ENCODE measurements around the gene WWOX. TPM values are rescaled to one million over a fixed set of nuclear protein-coding genes. Genes with fewer than 3 reads are reported as not detected.

WWOX gene
- total RNA-seq, 1 donor from 2014 or later: 18.6 TPM

GRCh38 chr16:78217276-78217675, 117.8 kb downstream of the WWOX start:
- Mint-ChIP-seq H3K36me3 (ENCODE audit: low read depth, unreplicated experiment) (no peaks in the 10 kb centered on the region), H3K27me3 (ENCODE audit: unreplicated experiment) (peaks cover 4% of the 10 kb centered on the region), H3K27ac (ENCODE audit: unreplicated experiment) (no peak overlapping the region), H3K4me1 (ENCODE audit: unreplicated experiment) (peaks cover 21% of the 10 kb centered on the region), H3K4me3 (ENCODE audit: unreplicated experiment) (no peak overlapping the region), H3K9me3 (ENCODE audit: unreplicated experiment) (no peaks in the 10 kb centered on the region)
- TF ChIP-seq CTCF (IDR thresholded peaks at IDR 0.05; ENCODE audit: unreplicated experiment): no peak
- no peak for DNase-seq (ENCODE audit: low spot score)

GRCh38 chr16:78218279-78218678, 118.8 kb downstream of the WWOX start:
- Mint-ChIP-seq H3K36me3 (ENCODE audit: low read depth, unreplicated experiment) (no peaks in the 10 kb centered on the region), H3K9me3 (ENCODE audit: unreplicated experiment) (no peaks in the 10 kb centered on the region), H3K4me3 (ENCODE audit: unreplicated experiment) (no peak overlapping the region), H3K27me3 (ENCODE audit: unreplicated experiment) (peaks cover 2% of the 10 kb centered on the region), H3K4me1 (ENCODE audit: unreplicated experiment) (peaks cover 21% of the 10 kb centered on the region), H3K27ac (ENCODE audit: unreplicated experiment) (no peak overlapping the region)
- TF ChIP-seq CTCF (IDR thresholded peaks at IDR 0.05; ENCODE audit: unreplicated experiment): no peak
- no peak for DNase-seq (ENCODE audit: low spot score)

GRCh38 chr16:78218856-78219651, 119.6 kb downstream of the WWOX start:
- no peaks in the 10 kb centered on the region for H3K9me3 Mint-ChIP-seq (ENCODE audit: unreplicated experiment)
- H3K4me1 Mint-ChIP-seq (ENCODE audit: unreplicated experiment): peaks cover 21% of the 10 kb centered on the region
- no peak overlapping the region for H3K27ac Mint-ChIP-seq (ENCODE audit: unreplicated experiment)
- no peak for TF ChIP-seq CTCF (IDR thresholded peaks at IDR 0.05; ENCODE audit: unreplicated experiment)
- no peak for DNase-seq (ENCODE audit: low spot score)
- no peaks in the 10 kb centered on the region for H3K36me3 Mint-ChIP-seq (ENCODE audit: low read depth, unreplicated experiment)
- peaks cover 2% of the 10 kb centered on the region for H3K27me3 Mint-ChIP-seq (ENCODE audit: unreplicated experiment)
- H3K4me3 Mint-ChIP-seq (ENCODE audit: unreplicated experiment): no peak overlapping the region

GRCh38 chr16:78220571-78220970, 121.1 kb downstream of the WWOX start:
- Mint-ChIP-seq H3K27me3 (ENCODE audit: unreplicated experiment) (peaks cover 2% of the 10 kb centered on the region), H3K9me3 (ENCODE audit: unreplicated experiment) (no peaks in the 10 kb centered on the region), H3K27ac (ENCODE audit: unreplicated experiment) (no peak overlapping the region), H3K36me3 (ENCODE audit: low read depth, unreplicated experiment) (no peaks in the 10 kb centered on the region), H3K4me1 (ENCODE audit: unreplicated experiment) (peaks cover 21% of the 10 kb centered on the region), H3K4me3 (ENCODE audit: unreplicated experiment) (no peak overlapping the region)
- no peak for DNase-seq (ENCODE audit: low spot score)
- TF ChIP-seq CTCF (IDR thresholded peaks at IDR 0.05; ENCODE audit: unreplicated experiment): no peak

- Mint-ChIP-seq H3K27ac (ENCODE audit: unreplicated experiment) (no peak overlapping the region), H3K27me3 (ENCODE audit: unreplicated experiment) (peaks cover 1% of the 10 kb centered on the region), H3K36me3 (ENCODE audit: low read depth, unreplicated experiment) (no peaks in the 10 kb centered on the region), H3K4me1 (ENCODE audit: unreplicated experiment) (peaks cover 25% of the 10 kb centered on the region), H3K4me3 (ENCODE audit: unreplicated experiment) (no peak overlapping the region), H3K9me3 (ENCODE audit: unreplicated experiment) (no peaks in the 10 kb centered on the region)
- DNase-seq (ENCODE audit: low spot score): no peak
- no peak for TF ChIP-seq CTCF (IDR thresholded peaks at IDR 0.05; ENCODE audit: unreplicated experiment)
Observed at GRCh38 chr16:78221892-78222291, 122.4 kb downstream of the WWOX start.
